A673 (cell line): ENCODE data around the gene CASQ1. TPM values are rescaled to one million over a fixed set of nuclear protein-coding genes. Genes with fewer than 3 reads are reported as not detected.

Source experiments
- BruUV-seq: library from RNA; stranded (reverse); fragments of 400-500 nt; replicated peaks from 2 replicates; lab custom pipeline; 2021; lab: Mats Ljungman, UMichigan
- CTCF ChIA-PET: fragments of 300-600 bp; sonication (Branson Sonifier 250); formaldehyde crosslinking; loops from one replicate; lab custom pipeline; 2022; ENCODE audit warnings: antibody characterized with exemption; lab: Charles Lee
- POLR2A ChIA-PET: fragments of 300-600 bp; sonication (Branson Sonifier 250); formaldehyde crosslinking; loops from one replicate; lab custom pipeline; 2022; ENCODE audit warnings: antibody characterized with exemption; ENCODE audit not compliant: low non-redundant PET; lab: Charles Lee
- DNase-seq: peaks from one replicate; pipeline ENCODE4 v3.0.0-alpha.2; 2015; ENCODE audit warnings: low spot score
- H3K27ac ChIP-seq: fragments of 200-600 bp; sonication (generic); 2 replicates; pipeline ENCODE4 v1.5.1; 2016; ENCODE audit warnings: mixed run types, low read depth, mild to moderate bottlenecking, mixed read lengths, antibody characterized with exemption, low read length; ENCODE audit not compliant: poor library complexity, severe bottlenecking
- H3K27me3 ChIP-seq: fragments of 200-600 bp; sonication (generic); replicated peaks from 2 replicates; pipeline ENCODE4 v1.6.1; 2017; ENCODE audit warnings: mixed run types, low read depth, mild to moderate bottlenecking, mixed read lengths, antibody characterized with exemption, low read length; ENCODE audit not compliant: insufficient read depth, poor library complexity
- H3K36me3 ChIP-seq: fragments of 200-600 bp; sonication (generic); 2 replicates; pipeline ENCODE4 v1.6.1; 2016; ENCODE audit warnings: mixed run types, mild to moderate bottlenecking, mixed read lengths, antibody characterized with exemption, low read length; ENCODE audit not compliant: insufficient read depth, poor library complexity, severe bottlenecking
- H3K4me1 ChIP-seq: fragments of 200-600 bp; sonication (generic); 2 replicates; pipeline ENCODE4 v1.6.1; 2017; ENCODE audit warnings: mixed run types, mild to moderate bottlenecking, mixed read lengths, antibody characterized with exemption, low read length; ENCODE audit not compliant: insufficient read depth, poor library complexity, severe bottlenecking
- H3K4me3 ChIP-seq: fragments of 200-600 bp; sonication (generic); 2 replicates; pipeline ENCODE4 v1.5.1; 2016; ENCODE audit warnings: low read depth, mixed run types, mild to moderate bottlenecking, mixed read lengths, low read length; ENCODE audit not compliant: poor library complexity, severe bottlenecking
- H3K9me3 ChIP-seq: fragments of 200-600 bp; sonication (generic); 2 replicates; pipeline ENCODE4 v1.6.1; 2016; ENCODE audit warnings: mixed run types, low read depth, mild to moderate bottlenecking, mixed read lengths, antibody characterized with exemption, low read length; ENCODE audit not compliant: poor library complexity, severe bottlenecking
- EZH2 ChIP-seq: fragments of 200-600 bp; sonication (generic); IDR thresholded peaks from 2 replicates; pipeline ENCODE4 v1.6.1; 2017; ENCODE audit warnings: borderline replicate concordance, low read depth, mild to moderate bottlenecking, mixed read lengths, antibody characterized with exemption, low read length; ENCODE audit not compliant: poor library complexity, severe bottlenecking
- intact Hi-C: fragments of 100-400 bp; cut with micrococcal nuclease; formaldehyde crosslinking; loops from one replicate; pipeline ENCODE4 v1.10.0; 2022; ENCODE audit not compliant: unreplicated experiment
- total RNA-seq: library from RNA; stranded (reverse); gene quantifications from 2 replicates; pipeline ENCODE4 v1.2.3, GENCODE V29; 2021
- TF ChIP-seq, protein P1 (sequence below): fragments of 300-800, 200-600 bp; sonication (generic); conservative IDR thresholded peaks from 2 replicates; pipeline ENCODE4 v1.5.1; 2017; ENCODE audit warnings: low read depth, mild to moderate bottlenecking, antibody characterized with exemption, low read length, moderate library complexity, mixed read lengths

The CASQ1 gene
- total RNA-seq, 1 experiment from 2014 or later, result not detected

DNA sequence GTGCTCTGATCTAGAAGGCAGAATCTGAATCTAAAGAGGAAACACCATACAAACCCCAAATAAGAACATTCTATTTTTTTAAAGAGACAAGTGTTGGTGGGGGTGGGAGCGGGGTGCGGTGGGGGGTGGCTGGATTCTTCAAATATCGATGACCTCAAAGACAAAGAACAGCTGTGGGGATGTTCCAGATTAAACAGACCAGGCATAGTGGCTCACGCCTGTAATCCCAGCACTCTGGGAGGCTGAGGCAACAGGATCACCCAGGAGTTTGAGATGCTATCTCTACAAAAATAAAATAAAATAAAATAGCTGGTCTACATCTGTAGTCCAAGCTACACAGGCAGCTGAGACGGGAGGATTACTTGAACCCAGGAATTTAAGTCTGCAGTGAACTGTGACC lies 34.0 kb upstream of the CASQ1 start:
- intact Hi-C loops, result no loop called here
- POLR2A ChIA-PET, result no interaction called here
- H3K4me1 ChIP-seq, result no peaks in the 10 kb centered on the region
- no peaks in the 10 kb centered on the region for H3K27me3 ChIP-seq
- H3K27ac ChIP-seq, result no peak overlapping the region
- no TSS peak for BruUV-seq
- CTCF ChIA-PET, result no interaction called here
- no peak overlapping the region for H3K4me3 ChIP-seq
- no peak for DNase-seq
- H3K9me3 ChIP-seq, result no peaks in the 10 kb centered on the region
- no peaks in the 10 kb centered on the region for H3K36me3 ChIP-seq
- no peak for TF ChIP-seq EZH2
- TF ChIP-seq, protein P1, sequence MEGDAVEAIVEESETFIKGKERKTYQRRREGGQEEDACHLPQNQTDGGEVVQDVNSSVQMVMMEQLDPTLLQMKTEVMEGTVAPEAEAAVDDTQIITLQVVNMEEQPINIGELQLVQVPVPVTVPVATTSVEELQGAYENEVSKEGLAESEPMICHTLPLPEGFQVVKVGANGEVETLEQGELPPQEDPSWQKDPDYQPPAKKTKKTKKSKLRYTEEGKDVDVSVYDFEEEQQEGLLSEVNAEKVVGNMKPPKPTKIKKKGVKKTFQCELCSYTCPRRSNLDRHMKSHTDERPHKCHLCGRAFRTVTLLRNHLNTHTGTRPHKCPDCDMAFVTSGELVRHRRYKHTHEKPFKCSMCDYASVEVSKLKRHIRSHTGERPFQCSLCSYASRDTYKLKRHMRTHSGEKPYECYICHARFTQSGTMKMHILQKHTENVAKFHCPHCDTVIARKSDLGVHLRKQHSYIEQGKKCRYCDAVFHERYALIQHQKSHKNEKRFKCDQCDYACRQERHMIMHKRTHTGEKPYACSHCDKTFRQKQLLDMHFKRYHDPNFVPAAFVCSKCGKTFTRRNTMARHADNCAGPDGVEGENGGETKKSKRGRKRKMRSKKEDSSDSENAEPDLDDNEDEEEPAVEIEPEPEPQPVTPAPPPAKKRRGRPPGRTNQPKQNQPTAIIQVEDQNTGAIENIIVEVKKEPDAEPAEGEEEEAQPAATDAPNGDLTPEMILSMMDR, result no peak

DNA sequence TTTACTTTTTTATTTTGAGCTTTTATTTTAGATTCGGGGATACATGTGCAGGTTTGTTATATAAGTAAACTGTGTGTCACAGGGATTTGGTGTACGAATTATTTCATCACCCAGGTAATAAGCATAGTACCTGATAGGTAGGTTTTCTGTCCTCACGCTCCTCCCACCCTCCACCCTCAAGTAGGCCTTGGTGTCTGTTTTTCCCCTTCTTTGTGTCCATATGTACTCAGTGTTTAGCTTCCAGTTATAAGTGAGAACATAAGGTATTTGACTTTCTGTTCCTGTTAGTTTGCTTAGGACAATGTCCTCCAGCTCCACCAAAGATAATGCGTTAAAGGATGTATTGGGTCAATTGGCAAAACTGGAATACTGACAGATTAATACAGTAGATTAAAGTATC lies 33.2 kb upstream of the CASQ1 start:
- no peak overlapping the region for H3K4me3 ChIP-seq
- intact Hi-C loops, result no loop called here
- no peak overlapping the region for H3K27ac ChIP-seq
- no peaks in the 10 kb centered on the region for H3K4me1 ChIP-seq
- no peaks in the 10 kb centered on the region for H3K9me3 ChIP-seq
- ChIA-PET POLR2A (no interaction called here), CTCF (no interaction called here)
- no peaks in the 10 kb centered on the region for H3K27me3 ChIP-seq
- TF ChIP-seq, protein P1, result no peak
- no peak for TF ChIP-seq EZH2
- BruUV-seq, result no TSS peak
- H3K36me3 ChIP-seq, result no peaks in the 10 kb centered on the region
- no peak for DNase-seq

DNA sequence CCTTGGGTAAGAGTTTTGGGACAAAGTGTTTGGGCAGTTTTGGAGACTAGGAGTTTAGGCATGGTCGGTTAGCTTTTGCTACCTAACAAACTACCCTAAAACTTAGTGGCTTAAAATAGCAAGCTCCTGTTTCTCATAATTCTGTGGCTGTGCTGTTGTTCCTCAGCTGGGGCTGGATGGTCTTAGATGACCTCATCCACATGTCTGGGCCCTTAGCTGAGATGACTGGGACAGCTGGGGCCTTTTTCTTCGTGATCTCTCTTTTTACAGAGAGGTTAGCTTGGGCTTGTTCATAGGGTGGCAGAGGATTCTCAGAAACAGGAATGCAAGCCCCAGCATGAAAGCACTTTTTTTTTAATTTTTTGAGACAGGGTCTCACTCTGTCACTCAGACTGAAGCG lies 32.3 kb upstream of the CASQ1 start:
- Histone ChIP-seq H3K4me1 (no peaks in the 10 kb centered on the region), H3K27ac (no peak overlapping the region), H3K36me3 (no peaks in the 10 kb centered on the region), H3K9me3 (no peaks in the 10 kb centered on the region), H3K4me3 (no peak overlapping the region), H3K27me3 (no peaks in the 10 kb centered on the region)
- intact Hi-C loops, result no loop called here
- TF ChIP-seq, protein P1, result no peak
- no peak for TF ChIP-seq EZH2
- BruUV-seq, result no TSS peak
- CTCF ChIA-PET, result no interaction called here
- no peak for DNase-seq
- POLR2A ChIA-PET, result no interaction called here
